HG03469 (cell line): ENCODE results near the gene CLEC19A.

ENCODE experiments used
- ATAC-seq: cut with Tn5 transposase; IDR thresholded peaks from one replicate; pipeline ENCODE4 v1.9.1; 2021; ENCODE audit warnings: mild to moderate bottlenecking, moderate library complexity, moderate number of reproducible peaks; ENCODE audit not compliant: unreplicated experiment

Gene CLEC19A

DNA sequence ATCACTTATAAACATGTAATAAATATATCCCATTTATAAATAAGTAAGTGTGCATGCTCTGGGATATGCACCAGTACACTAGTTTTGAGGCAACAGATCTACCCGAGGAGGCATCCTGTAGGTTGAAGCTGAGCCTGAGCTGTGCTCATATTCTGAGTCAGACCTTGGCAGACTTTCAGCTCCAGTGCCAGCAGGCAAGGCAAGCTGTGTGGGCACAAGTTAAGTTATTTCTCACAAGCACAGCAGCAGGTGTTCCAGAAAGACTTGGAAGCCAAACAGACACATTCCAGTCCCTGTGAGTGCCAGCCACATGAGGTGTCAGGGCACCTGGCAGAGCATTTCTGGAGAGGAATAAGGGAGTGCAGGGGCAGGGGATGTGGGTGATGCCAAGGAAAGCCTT lies 1.3 kb upstream of the CLEC19A start:
- ATAC-seq, result no peak

DNA sequence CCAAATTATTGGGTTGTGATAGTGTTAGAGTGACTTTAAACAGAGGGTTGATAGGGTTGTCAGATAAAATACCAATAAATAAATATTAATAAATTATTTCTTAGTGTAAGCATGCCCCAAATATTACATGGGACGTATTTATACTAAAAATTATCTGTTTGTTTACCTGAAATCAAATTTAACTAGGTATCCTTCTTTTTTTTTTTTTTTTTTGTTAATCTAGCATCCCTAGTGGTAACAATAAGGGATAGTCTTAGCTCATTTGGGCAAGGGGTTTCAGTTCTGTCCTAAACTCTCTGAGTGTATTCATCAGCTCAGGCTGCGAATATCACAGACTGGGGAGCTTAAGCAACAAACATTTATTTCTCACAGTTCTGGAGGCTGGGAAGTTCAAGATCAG lies 1.3 kb downstream of the CLEC19A start:
- ATAC-seq, result no peak

DNA sequence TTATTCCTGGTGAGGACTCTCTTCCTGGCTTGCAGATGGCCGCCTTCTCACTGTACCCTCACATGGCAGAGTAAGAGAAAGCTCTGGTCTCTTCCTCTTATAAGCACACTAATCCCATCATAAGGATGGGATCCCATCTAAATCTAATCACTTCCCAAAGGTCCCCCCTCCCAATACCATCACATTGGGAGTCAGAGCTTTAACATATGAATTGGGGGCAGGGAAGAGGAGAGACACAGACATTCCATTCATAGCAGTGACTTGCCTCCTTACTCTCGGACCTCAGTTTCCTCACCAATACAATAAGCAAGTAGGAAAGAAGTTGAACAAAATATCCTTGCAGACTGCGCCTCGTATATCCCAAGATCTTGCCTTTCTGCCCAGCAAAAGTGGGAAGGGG lies 1.7 kb downstream of the CLEC19A start:
- ATAC-seq, result no peak

DNA sequence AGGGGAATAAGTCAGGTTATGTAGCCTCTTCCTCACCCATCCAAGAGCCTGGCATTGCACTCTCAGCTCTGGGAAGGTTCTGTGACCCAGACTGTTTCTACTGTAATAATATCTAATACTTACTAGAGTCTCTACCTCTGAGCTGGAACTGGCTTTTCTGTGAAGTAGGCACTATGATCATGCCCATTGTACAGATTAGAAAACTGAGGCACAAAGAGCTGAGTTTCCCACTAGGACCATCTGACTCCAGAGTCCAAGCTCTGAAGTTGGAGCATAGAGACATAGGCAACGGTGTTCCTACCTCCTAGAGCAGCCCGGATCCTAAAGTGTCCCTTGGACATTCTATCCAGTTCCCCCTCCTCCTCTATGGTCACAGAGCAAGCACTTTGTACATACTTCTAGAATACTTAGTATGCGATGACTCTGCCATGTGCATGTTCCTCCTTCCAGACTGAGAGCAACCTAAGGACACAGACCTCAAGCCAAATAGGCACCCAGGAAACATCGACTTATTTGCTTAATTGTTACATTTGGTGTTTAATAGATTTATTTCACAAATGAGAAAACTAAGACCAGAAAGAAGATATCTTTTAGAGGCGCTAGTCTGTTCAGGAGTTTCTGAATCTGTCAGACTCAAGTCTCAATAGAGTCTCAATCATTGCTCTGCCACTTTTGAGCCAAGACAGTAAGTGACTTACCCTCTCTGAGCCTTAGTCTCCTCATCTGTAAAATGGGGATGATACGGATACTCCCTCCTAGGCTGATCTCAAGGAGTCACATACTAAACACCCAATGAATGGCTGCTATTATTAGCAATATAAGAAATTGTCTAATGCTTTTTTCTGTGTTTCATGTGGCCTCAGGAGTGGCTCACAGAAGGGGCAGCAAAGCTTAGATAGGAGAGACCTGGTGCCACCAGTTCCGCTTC lies 3.6 kb downstream of the CLEC19A start:
- ATAC-seq, result no peak

DNA sequence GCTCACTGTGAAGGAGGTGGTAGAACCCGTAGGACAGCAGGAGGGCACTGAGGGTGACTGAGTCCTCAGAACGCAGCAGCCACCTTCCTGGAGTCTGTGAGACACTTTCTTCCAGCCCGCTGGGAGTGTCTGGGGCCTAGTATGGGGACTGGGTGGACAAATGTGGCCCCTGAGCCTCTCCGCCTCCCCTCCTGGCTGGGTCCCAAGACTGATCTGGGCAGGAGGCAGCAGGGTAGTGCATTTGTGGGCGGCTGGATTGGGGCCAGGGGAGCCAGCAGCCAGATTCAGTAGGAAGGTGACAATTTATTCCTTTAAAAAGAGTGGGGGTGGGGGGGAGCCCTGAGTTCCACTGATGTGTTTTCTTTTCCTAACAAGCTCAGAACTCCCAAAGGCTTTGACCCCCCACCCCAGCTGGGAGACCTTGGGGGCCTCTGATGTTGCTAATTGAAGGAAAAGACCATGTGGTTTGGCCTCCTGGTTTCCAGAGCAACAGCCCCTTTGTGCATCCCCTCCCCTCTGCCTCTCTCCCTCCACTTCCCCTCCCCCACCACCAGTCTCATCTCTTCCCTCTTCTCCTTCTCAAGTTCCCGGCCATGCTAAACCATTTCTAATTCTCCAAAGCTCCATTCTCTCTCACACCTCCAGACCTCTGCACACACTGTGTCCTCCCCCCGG lies 4.4 kb downstream of the CLEC19A start:
- ATAC-seq, result no peak

DNA sequence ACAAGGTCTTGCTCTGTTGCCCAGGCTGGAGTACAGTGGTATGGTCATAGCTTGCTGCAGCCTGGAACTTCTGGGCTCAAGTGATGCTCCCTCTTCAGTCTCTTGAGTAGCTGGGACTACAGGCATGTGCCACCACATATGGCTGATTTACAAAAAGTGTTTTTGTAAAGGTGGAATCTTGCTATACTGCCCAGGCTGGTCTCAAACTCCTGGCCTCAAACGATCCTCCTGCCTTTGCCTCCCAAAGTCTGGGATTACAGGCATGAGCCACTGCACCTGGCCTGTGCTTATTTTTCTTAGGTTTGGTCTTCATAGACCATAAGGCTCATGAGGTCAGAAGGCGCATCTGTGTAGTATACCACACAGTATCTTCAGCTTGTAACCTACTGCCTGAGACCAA lies 5.3 kb downstream of the CLEC19A start:
- ATAC-seq, result no peak

DNA sequence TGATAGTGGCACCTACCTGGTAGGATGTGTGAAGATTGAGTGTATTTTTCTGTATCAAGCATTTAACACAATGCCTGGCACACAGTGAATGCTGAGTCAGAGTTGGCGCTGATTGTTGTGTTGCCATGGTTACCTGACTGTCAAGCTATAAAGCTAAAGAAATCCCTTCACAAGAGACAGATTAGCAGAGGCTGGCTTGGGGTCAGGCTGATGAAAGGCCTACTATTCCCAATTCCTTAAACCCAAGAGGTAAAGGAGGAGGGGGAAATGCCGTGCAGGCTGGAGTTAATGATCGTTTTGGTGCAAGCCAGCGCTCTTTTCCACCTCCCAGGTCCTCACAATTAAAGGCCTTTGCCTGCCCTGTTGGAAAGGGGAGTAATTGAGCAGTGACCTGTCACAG lies 5.9 kb downstream of the CLEC19A start:
- no peak for ATAC-seq

DNA sequence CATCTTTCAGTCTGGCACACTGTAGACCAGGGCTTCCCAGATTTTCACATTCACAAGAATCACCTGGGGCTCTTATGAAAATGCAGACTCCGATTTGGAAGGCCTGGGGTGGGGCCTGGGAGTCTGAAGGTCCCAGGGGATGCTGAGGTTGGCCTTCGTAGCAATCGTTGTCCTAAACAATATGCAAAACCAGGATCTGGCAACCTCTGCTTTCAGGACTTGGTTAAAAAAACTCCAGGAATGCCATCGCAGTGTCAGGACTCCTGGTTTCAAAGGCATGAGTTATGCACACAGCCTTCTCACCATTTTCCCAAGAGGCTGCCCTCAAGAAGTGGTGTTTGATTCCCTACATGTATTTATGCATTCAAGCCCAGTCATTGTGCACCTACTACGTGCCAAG lies 6.7 kb downstream of the CLEC19A start:
- ATAC-seq, result no peak

DNA sequence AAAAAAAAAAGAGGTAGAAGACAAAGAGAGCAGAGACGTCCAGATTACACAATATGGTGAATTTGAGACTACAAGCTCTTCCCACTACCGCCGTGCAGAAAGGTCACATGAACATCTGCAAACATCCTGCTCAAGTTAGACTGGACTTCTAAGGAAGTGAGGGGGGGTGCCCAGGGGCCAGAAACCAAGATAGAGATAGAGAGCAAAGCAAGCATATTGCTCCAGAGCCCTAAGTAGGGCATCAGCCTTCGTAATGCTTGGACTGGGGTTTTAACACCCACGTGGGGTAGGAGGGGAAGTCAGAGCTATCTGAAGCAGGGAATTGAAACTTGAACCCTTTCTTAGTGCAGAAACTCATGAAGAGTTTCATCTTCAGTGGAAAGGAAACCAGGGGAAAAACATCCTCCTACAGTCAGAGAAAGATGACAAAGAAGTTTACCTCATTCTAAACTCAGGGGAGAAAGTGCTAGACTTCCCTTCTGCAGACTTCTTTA lies 8.7 kb downstream of the CLEC19A start:
- peak; percentile 71 for ATAC-seq

DNA sequence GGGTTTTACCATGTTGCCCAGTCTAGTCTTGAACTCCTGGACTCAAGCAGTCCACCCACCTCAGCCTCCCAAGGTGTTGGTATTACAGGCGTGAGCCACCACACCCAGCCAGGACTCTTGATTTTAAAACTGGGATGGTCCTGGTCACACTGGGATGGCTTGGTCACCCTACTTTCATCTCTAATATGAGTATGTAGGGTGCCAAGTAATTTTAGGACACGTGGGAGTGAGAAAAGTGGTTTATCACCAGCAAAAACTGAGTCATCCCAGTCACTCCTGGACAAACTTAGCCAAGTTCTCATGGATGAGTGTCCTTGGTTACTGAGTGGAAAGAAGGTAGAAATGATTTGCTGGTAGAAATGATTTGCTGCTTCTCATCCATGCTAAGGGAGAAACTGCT lies 9.9 kb downstream of the CLEC19A start:
- ATAC-seq, result no peak

DNA sequence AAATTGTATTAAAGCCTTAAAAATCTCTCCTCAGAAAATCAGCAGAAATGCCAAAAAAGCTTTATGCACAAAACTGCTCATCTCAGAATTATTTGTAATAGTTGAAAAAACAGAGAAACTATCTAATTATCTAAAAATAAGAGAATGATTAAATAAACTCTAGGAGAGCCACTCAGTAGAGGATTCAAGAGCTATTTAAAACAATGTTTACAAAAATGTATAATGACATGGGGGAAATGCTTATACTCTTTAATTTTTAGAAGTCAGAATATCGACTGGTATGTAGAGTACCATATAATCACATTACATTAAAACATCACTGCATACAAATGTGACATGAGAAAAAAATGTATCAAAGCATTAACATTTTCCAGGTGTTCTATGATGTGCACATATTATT lies 11.9 kb downstream of the CLEC19A start:
- ATAC-seq, result no peak

DNA sequence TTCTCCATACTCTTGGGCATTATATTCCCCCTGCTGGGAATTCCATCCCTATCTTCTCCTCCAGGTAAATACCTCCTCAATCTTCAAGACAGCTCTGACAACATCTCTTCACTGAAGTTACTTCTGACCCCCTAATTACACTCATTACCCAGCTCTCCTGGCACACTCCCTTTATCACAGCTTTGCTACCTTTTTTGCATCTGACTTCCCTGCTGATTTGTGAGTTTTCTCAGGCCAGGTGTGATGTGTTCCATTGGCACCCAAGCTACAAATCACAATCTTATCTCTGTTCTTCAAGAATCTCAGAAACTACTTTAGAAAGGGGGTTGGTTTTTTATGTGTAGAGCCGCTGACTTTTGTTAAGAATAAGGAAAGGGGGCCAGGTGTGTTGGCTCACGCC lies 14.0 kb downstream of the CLEC19A start:
- no peak for ATAC-seq

DNA sequence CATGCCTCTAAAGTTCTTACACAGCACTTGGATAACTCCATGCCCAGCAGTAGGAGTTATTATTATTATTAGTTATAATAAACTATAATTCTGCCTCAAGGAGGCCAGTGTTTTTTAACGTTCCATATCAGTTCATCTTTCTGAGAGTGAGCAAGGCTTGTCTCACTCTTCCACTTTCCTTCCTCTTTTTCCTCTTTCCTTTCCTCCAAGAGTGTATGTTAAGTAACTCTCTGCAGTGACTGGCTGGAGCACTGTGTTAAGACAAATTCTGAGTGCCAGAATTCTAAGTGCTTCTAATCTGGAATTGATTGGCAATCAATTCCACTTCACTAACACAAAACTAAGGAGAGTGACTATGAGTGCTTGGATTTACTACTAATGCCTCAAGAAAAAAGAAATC lies 16.4 kb downstream of the CLEC19A start:
- ATAC-seq, result no peak

DNA sequence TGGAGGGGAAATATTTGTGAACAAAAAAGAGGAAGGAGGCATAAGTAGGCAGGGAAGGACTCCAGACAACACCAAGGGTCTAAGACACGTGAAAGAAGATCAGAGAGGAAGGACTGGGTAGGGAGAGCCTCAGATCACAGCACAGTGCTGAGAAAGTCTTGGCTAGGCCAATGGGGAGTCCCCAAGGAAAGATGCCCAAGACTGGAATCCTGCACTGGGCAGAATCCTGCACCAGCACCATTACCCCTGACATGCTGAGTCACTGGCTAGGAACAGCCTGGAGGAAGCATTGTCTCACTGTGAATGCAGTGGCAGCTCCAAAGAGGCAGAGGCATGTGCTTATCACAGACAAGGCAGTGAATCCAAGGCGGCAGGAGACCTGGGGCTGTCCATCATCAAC lies 19.2 kb downstream of the CLEC19A start:
- no peak for ATAC-seq

DNA sequence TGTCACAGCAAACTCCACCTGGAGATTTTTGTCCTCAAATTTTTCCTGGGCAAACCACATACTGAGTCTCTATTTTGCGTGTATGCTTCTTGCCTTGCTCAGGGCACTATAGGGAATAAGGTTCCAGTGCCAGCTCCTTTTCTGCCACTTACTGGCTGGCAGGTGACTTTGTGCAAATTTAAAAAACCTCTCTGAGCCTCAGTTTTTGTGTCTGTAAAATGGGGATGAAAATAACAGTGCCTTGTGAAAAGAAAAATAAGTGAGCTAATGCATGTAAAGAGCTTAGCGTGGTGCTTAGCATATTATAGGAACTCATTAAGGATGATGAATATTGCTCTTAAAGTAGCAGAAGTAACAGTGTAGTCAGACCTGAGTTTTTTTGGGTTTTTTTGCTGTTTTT lies 19.9 kb downstream of the CLEC19A start:
- ATAC-seq, result no peak

DNA sequence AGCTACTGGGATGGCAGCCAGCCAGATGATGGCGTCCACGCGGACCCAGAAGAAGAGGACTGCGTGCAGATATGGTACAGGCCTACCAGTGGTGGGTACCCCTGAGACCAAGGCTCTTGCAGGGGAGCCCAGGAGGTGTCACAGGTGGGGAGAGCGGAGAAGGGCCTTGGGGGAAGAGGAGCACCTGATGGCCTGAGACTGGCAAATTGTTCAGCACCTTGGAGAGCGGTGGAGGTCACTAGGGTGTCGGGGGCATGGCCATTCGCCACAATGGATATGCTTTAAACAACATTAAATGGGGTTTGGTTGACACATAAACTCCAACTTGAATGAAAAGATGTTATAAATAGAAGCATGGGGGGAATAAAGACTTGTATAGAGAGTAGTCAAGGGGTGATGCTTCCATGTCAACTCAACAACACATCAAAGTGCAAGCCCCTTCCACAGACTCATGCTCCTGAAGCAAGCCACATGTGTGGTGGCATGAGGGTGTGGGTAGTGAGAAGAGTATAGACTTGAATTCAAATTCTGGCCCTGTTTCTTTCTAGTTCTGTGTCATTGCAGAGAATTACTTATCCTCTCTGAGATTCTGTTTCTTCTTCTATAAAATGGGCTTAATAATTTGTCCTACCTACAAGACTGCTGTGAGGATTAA lies 22.2 kb downstream of the CLEC19A start:
- ATAC-seq, result no peak

DNA sequence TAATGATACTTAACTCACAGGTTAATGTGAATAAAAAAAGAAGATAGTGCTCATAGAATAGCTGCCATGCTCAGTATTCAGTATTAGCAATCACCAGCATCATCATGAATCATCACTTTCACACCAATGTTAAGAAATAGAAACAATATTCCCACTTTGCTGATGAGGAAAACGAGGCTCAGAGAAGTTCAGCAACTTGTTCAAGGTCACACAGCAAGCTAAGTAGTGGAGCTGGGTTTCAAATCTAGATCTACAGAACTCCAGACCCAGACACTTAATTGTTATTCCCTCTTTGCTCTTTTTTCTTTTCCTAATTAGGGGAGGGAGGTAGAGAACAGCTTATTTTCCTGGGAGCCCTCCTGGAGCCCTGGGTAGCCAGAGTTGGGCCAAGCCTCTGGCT lies 22.9 kb downstream of the CLEC19A start:
- no peak for ATAC-seq

DNA sequence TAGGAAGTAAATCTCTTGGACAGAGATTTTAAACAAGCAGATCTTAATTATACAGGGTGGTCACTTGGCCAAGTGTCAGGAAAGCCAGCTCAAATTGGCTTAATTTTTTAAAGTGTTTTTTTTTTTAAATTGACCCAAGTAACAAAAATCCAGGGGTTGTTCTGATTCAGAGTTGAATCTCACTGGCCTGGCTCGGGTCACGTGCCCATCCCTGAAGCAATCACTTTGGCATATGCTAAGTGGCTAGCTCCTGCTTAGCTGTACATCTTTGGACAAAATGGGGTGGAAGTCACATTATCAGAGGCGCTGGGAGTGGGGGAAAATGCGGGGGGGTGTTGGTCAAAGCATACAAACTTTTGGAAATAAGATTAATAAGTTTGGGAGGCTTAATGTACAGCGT lies 23.6 kb downstream of the CLEC19A start:
- no peak for ATAC-seq

DNA sequence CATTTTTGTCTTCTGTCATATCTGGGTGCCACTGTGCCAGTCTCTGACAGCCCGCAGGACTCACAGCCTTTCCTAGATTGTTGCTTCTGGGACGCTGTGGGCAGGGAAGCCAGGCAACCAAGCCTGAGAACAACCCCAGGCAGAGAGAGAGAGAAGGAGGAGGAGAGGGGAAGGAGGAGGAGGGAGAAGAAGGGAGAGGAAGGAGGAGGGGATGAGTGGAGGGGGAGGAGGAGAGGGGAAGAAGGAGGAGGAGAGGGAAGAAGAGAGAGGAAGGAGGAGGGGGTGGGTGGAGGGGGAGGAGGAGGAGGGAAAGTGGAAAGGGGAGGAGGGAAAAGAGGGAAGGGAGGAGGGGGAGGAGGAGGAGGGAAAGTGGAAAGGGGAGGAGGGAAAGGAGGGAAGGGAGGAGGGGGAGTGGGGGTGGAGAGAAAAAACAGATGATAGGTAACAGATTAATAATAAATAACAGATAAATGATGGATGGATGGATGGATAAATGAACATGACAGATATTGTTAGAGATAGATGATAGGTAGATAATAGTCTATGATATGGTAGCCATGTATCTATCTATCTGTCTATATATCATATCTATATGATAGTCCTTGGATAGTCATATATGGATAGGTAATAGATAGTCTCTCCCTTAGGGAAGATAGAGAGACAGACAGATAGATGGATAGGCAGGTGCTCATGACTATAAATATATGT lies 29.3 kb downstream of the CLEC19A start:
- ATAC-seq, result no peak

DNA sequence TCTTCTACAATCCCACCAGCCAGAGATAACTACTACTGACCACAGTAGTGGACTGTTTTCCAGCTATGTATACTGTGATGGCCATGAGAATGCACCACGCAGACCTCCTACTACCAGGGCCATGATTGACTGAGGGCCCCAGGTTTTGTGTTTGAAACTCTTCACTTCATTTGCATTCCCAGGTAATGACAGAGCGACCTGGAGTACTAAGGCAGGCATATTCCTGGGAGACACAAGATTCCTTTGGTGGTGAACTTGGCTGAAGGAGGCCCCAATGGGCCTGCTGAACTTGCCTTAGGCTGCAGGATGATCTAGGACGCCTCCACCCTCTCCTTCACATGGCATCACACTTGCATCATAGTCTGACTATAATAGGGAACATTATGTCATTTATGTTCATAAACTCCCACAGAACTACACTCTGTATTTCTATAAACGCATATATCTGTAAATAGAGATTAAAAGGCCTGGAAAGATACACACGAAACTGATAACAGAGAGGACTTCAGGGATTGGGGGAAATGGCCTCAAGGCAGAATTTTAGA lies 30.4 kb downstream of the CLEC19A start:
- no peak for ATAC-seq

DNA sequence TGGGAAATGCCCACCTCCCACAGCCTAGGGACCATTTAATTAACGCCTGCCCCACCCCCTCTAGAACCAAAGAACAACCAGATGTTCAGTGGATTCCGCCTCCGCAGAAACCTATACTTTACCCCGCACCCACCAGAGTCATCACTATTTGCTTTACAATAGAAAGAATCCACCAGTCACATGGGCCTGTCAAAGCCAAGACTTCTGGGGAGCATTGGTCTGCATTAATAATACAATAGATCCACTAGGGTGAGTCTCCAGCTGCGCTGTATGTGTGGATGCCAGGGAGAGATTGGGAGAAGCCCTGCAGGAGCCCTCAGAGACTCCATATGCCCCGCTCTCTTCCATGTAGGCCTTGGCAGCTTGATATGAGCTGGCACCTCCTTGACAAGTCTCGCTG lies 31.3 kb downstream of the CLEC19A start:
- ATAC-seq, result no peak
